ENCODE measurements around the gene RNF13. TPM values are rescaled to one million over a fixed set of nuclear protein-coding genes. Genes with fewer than 3 reads are reported as not detected.

Gene RNF13
- total RNA-seq, 1 experiment from 2014 or later: 76.9 TPM

- TF ChIP-seq POLR2AphosphoS5 (IDR thresholded peaks at IDR 0.05; ENCODE audit: low read depth, low read length) (no peak), TCF7L2 (IDR thresholded peaks at IDR 0.05; ENCODE audit: low read depth, low read length) (no peak), SIN3A (IDR thresholded peaks at IDR 0.05; ENCODE audit: borderline replicate concordance, insufficient read depth, low read depth, low read length) (no peak)
- TF ChIP-seq, protein P1, sequence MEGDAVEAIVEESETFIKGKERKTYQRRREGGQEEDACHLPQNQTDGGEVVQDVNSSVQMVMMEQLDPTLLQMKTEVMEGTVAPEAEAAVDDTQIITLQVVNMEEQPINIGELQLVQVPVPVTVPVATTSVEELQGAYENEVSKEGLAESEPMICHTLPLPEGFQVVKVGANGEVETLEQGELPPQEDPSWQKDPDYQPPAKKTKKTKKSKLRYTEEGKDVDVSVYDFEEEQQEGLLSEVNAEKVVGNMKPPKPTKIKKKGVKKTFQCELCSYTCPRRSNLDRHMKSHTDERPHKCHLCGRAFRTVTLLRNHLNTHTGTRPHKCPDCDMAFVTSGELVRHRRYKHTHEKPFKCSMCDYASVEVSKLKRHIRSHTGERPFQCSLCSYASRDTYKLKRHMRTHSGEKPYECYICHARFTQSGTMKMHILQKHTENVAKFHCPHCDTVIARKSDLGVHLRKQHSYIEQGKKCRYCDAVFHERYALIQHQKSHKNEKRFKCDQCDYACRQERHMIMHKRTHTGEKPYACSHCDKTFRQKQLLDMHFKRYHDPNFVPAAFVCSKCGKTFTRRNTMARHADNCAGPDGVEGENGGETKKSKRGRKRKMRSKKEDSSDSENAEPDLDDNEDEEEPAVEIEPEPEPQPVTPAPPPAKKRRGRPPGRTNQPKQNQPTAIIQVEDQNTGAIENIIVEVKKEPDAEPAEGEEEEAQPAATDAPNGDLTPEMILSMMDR (IDR thresholded peaks at IDR 0.05): no peak
- TF ChIP-seq, protein P2, sequence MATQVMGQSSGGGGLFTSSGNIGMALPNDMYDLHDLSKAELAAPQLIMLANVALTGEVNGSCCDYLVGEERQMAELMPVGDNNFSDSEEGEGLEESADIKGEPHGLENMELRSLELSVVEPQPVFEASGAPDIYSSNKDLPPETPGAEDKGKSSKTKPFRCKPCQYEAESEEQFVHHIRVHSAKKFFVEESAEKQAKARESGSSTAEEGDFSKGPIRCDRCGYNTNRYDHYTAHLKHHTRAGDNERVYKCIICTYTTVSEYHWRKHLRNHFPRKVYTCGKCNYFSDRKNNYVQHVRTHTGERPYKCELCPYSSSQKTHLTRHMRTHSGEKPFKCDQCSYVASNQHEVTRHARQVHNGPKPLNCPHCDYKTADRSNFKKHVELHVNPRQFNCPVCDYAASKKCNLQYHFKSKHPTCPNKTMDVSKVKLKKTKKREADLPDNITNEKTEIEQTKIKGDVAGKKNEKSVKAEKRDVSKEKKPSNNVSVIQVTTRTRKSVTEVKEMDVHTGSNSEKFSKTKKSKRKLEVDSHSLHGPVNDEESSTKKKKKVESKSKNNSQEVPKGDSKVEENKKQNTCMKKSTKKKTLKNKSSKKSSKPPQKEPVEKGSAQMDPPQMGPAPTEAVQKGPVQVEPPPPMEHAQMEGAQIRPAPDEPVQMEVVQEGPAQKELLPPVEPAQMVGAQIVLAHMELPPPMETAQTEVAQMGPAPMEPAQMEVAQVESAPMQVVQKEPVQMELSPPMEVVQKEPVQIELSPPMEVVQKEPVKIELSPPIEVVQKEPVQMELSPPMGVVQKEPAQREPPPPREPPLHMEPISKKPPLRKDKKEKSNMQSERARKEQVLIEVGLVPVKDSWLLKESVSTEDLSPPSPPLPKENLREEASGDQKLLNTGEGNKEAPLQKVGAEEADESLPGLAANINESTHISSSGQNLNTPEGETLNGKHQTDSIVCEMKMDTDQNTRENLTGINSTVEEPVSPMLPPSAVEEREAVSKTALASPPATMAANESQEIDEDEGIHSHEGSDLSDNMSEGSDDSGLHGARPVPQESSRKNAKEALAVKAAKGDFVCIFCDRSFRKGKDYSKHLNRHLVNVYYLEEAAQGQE (IDR thresholded peaks at IDR 0.05; ENCODE audit: insufficient read depth in 1 of 2, low read depth in 2 of 2, low read length in 1 of 2): no peak
- Histone ChIP-seq H3K27me3 (ENCODE audit: control insufficient read depth, insufficient read depth, low read length) (no peaks in the 10 kb centered on the region), H3K9me3 (ENCODE audit: control insufficient read depth, insufficient read depth, low read depth, low read length) (no peaks in the 10 kb centered on the region), H3K4me1 (ENCODE audit: control insufficient read depth, insufficient read depth, low read length) (no peaks in the 10 kb centered on the region), H3K36me3 (ENCODE audit: control insufficient read depth, insufficient read depth, low read length) (no peaks in the 10 kb centered on the region), H3K4me3 (ENCODE audit: low read depth in 2 of 2, low read length in 2 of 2) (no peak overlapping the region), H3K27ac (ENCODE audit: low read length) (no peak overlapping the region)
- CTCF ChIA-PET: no interaction called here
- POLR2A ChIA-PET: no interaction called here
- BruUV-seq (replicated peaks): no TSS peak
- intact Hi-C loops (cut with micrococcal nuclease; ENCODE audit: unreplicated experiment): no loop called here
- DNase-seq (ENCODE audit: low read depth, low spot score): no peak
- in situ Hi-C loops (cut with HindIII; ENCODE audit: low pct_unique_long_range_greater_than_20kb, low sequenced_read_pairs): no loop called here
- ATAC-seq: no peak
These were observed 193.8 kb downstream of the RNF13 start for GRCh38 chr3:150006794-150007193.

Other genes starting within 250 kb of the RNF13 start
- 298 TPM for gene WWTR1, start 155.2 kb upstream of the RNF13 start, total RNA-seq (2021; ENCODE audit: unreplicated experiment)
- 70.2 TPM for gene COMMD2, start 60.7 kb upstream of the RNF13 start, total RNA-seq (2021; ENCODE audit: unreplicated experiment)
- not detected for gene ANKUB1, start 20.7 kb upstream of the RNF13 start, total RNA-seq (2021; ENCODE audit: unreplicated experiment)
- 220 TPM for gene PFN2, start 157.7 kb downstream of the RNF13 start, total RNA-seq (2021; ENCODE audit: unreplicated experiment)

All from Panc1 (cell line).